GM18507 (cell line): Measurements from ENCODE around the gene BACE1-AS.
A peak's percentile ranks its signal among the peaks of the same experiment; 100 is the strongest.
"Not testable (repeated sequence)": the region's sequence is repeated elsewhere in the genome, so short reads cannot be mapped to it uniquely, and the experiment has no call there.

Source experiments
- DNase-seq: peaks from one replicate; pipeline ENCODE4 v3.0.0; 2011; ENCODE audit warnings: low read depth; ENCODE audit not compliant: insufficient read length; ENCODE audit errors: extremely low spot score
- FAIRE-seq: peaks from 2 replicates; lab custom pipeline; 2011; peaks lifted over from hg19 to GRCh38; lab: Jason Lieb, UNC

BACE1-AS gene

GRCh38 chr11:117315285-117316196, 24.4 kb downstream of the BACE1-AS start:
- FAIRE-seq (no peak), DNase-seq (no peak)

GRCh38 chr11:117316197-117316961, 25.2 kb downstream of the BACE1-AS start, which contains the start of gene BACE1:
BACE1 (minus strand) TSS chr11:117316256; CDS start chr11:117315795, 461 bp downstream.
- DNase-seq: no peak
- no peak for FAIRE-seq

- no peak for DNase-seq
- no peak for FAIRE-seq
These were observed 27.6 kb downstream of the BACE1-AS start for GRCh38 chr11:117318738-117319137.

GRCh38 chr11:117319214-117319840, 28.2 kb downstream of the BACE1-AS start:
- FAIRE-seq: no peak
- DNase-seq: no peak

DNA sequence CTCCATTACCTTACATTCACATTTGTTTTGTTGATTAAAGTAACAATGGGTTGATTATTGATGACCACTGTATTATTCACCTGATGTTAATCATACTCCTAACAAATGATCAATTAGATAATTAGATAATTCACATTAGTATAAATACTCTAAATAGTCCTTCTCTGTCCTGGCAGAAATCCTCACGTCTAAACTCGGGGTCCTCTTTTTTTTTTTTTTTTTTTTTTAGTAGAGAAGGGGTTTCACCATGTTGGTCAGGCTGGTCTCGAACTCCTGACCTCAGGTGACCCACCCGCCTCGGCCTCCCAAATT, 36.1 kb downstream of the BACE1-AS start:
- DNase-seq, FAIRE-seq: not testable (repeated sequence)

GRCh38 chr11:117327567-117328374, 36.6 kb downstream of the BACE1-AS start, which contains the start of gene CEP164:
CEP164 (plus strand) TSS chr11:117327854; CDS start chr11:117338587, 10,733 bp downstream.
- peak; percentile 98 for DNase-seq
- FAIRE-seq: peak; percentile 98

GRCh38 chr11:117328375-117329010, 37.3 kb downstream of the BACE1-AS start:
- FAIRE-seq: no peak

GRCh38 chr11:117332843-117333242, 41.7 kb downstream of the BACE1-AS start:
- no peak for FAIRE-seq
- no peak for DNase-seq

More at GRCh38 chr11:117328375-117329010, 37.3 kb downstream of the BACE1-AS start:
- no peak for DNase-seq

- no peak for FAIRE-seq
- no peak for DNase-seq
These were observed 42.8 kb downstream of the BACE1-AS start for GRCh38 chr11:117333917-117334316.

DNA sequence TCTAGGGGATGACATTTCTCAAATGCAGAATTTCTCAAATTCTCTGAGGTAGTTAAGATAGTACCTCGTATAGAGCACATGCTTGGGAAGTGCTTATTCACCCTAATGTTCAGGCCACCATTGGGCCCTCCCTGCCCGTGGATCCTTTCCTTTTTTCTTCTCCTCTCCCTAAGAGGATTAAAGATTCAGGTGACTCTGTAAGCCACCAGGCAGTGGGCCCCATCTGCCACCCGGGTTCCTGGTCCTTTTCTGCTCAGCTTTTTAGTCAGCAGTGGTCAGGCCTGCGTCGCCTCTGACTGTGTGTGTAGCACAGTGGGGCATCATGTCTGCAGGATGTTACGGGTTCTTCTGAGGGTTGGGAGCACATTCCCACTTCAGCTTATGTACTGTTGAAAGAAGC, 43.8 kb downstream of the BACE1-AS start:
- FAIRE-seq: no peak

GRCh38 chr11:117335399-117335798, 44.3 kb downstream of the BACE1-AS start:
- FAIRE-seq: no peak

More for the DNA sequence above, 43.8 kb downstream of the BACE1-AS start:
- no peak for DNase-seq

GRCh38 chr11:117337076-117337475, 45.9 kb downstream of the BACE1-AS start:
- FAIRE-seq (no peak), DNase-seq (no peak)

More at GRCh38 chr11:117335399-117335798, 44.3 kb downstream of the BACE1-AS start:
- DNase-seq: no peak
